Esophagus muscularis mucosa (tissue), 4 donors: ENCODE measurements around the gene CCK.

ENCODE experiments used
- CTCF ChIP-seq, 3 experiments: fragments of 200-600 bp in 2 of 3; fragments of 450-650 bp in 1 of 3; sonication (generic) in 2 of 3; IDR thresholded peaks; one replicate each; pipeline ENCODE4 v1.5.1; 2017 to 2019; ENCODE audit warnings: antibody characterized with exemption in 3 of 3, mild to moderate bottlenecking in 2 of 3, moderate library complexity in 1 of 3
- EP300 ChIP-seq: sonication (generic); formaldehyde crosslinking; IDR thresholded peaks from one replicate; pipeline ENCODE4 v1.6.1; 2017; ENCODE audit warnings: antibody characterized with exemption
- POLR2A ChIP-seq: fragments of 450-650 bp; IDR thresholded peaks from one replicate; pipeline ENCODE4 v1.6.1; 2017; ENCODE audit warnings: antibody characterized with exemption, moderate library complexity, mild to moderate bottlenecking, low read depth

GRCh38 chr3:42274266-42274665 is 8.3 kb upstream of the CCK start:
- TF ChIP-seq POLR2A: no peak
- no peak for TF ChIP-seq CTCF (IDR thresholded peaks at IDR 0.05)
- no peak for TF ChIP-seq EP300
